HG02885 (cell line): ENCODE results near the gene CEL.
"Not testable (repeated sequence)": the region's sequence is repeated elsewhere in the genome, so short reads cannot be mapped to it uniquely, and the experiment has no call there.

Source experiments
- ATAC-seq: cut with Tn5 transposase; IDR thresholded peaks from one replicate; pipeline ENCODE4 v1.9.1; 2021; ENCODE audit warnings: mild to moderate bottlenecking; ENCODE audit not compliant: unreplicated experiment, poor library complexity

The CEL gene

GRCh38 chr9:133061764-133062145, at the start of gene CEL:
CEL (plus strand) TSS chr9:133061981; CDS start chr9:133062003, 22 bp downstream.
- not testable (repeated sequence) for ATAC-seq

GRCh38 chr9:133014696-133015095, 47.1 kb upstream of the CEL start:
- no peak for ATAC-seq

- no peak for ATAC-seq
Measured at GRCh38 chr9:133023117-133023890, 38.5 kb upstream of the CEL start.

GRCh38 chr9:133026426-133026825, 35.4 kb upstream of the CEL start:
- ATAC-seq = no peak

- ATAC-seq = no peak
Measured at GRCh38 chr9:133027134-133027533, 34.6 kb upstream of the CEL start.

GRCh38 chr9:133028221-133028620, 33.6 kb upstream of the CEL start:
- ATAC-seq = no peak

- ATAC-seq = peak; percentile 11
Measured at GRCh38 chr9:133029994-133030316, 31.8 kb upstream of the CEL start.

- peak; percentile 97 for ATAC-seq
Measured at GRCh38 chr9:133030317-133031129, 31.3 kb upstream of the CEL start, which contains the start of gene GTF3C5. GTF3C5 (plus strand) TSS chr9:133030997; CDS start chr9:133031012, 15 bp downstream.

GRCh38 chr9:133031130-133031422, 30.7 kb upstream of the CEL start:
- ATAC-seq = no peak

GRCh38 chr9:133031496-133031911, 30.3 kb upstream of the CEL start:
- ATAC-seq = no peak

- no peak for ATAC-seq
Measured at GRCh38 chr9:133032171-133032570, 29.6 kb upstream of the CEL start.

- ATAC-seq = no peak
Measured at GRCh38 chr9:133035669-133036068, 26.1 kb upstream of the CEL start.

- ATAC-seq = no peak
Measured at GRCh38 chr9:133037775-133038515, 23.8 kb upstream of the CEL start.

- not testable (repeated sequence) for ATAC-seq
Measured at GRCh38 chr9:133040892-133041479, 20.8 kb upstream of the CEL start.

- no peak for ATAC-seq
Measured at GRCh38 chr9:133041958-133042357, 19.8 kb upstream of the CEL start.

- ATAC-seq = no peak
Measured at GRCh38 chr9:133042676-133043075, 19.1 kb upstream of the CEL start.

GRCh38 chr9:133043449-133044035, 18.2 kb upstream of the CEL start:
- no peak for ATAC-seq

- no peak for ATAC-seq
Measured at GRCh38 chr9:133044125-133044524, 17.7 kb upstream of the CEL start.

GRCh38 chr9:133044661-133045060, 17.1 kb upstream of the CEL start:
- ATAC-seq = no peak

GRCh38 chr9:133045132-133045531, 16.6 kb upstream of the CEL start:
- ATAC-seq = no peak
